GM12891 (cell line): ENCODE measurements around the gene MAPK11.

Experiments
- DNase-seq: peaks from one replicate; pipeline ENCODE4 v3.0.0; 2011; ENCODE audit warnings: low spot score; ENCODE audit not compliant: insufficient read length
- FAIRE-seq: peaks from 2 replicates; lab custom pipeline; 2011; peaks lifted over from hg19 to GRCh38; lab: Jason Lieb, UNC
- PAX5 ChIP-seq: IDR thresholded peaks from 2 replicates; pipeline ENCODE4 v1.6.1; 2011; ENCODE audit warnings: low read length, moderate library complexity, mild to moderate bottlenecking; ENCODE audit not compliant: insufficient read depth, severe bottlenecking
- POLR2A ChIP-seq: IDR thresholded peaks from 2 replicates; pipeline ENCODE4 v1.6.1; 2011; ENCODE audit warnings: low read depth, low read length, control low read depth
- POLR2AphosphoS5 ChIP-seq: IDR thresholded peaks from 2 replicates; pipeline ENCODE4 v1.6.1; 2011; ENCODE audit warnings: low read depth, low read length, control low read depth
- POU2F2 ChIP-seq: IDR thresholded peaks from 2 replicates; pipeline ENCODE4 v1.6.1; 2011; ENCODE audit warnings: low read depth, mild to moderate bottlenecking, control low read depth, low read length, moderate library complexity
- SPI1 ChIP-seq: IDR thresholded peaks from 2 replicates; pipeline ENCODE4 v1.6.1; 2011; ENCODE audit warnings: low read depth, low read length, control low read depth
- TAF1 ChIP-seq: IDR thresholded peaks from 2 replicates; pipeline ENCODE4 v1.6.1; 2011; ENCODE audit warnings: low read depth, low read length, control low read depth

MAPK11 gene

GRCh38 chr22:50271519-50271970 is 1.4 kb upstream of the MAPK11 start:
- FAIRE-seq, result peak; percentile 70
- no peak for TF ChIP-seq PAX5
- TF ChIP-seq POU2F2, result no peak
- TF ChIP-seq POLR2A, result no peak
- no peak for TF ChIP-seq TAF1
- no peak for TF ChIP-seq SPI1
- TF ChIP-seq POLR2AphosphoS5, result no peak
- peak; percentile 83 for DNase-seq

DNA sequence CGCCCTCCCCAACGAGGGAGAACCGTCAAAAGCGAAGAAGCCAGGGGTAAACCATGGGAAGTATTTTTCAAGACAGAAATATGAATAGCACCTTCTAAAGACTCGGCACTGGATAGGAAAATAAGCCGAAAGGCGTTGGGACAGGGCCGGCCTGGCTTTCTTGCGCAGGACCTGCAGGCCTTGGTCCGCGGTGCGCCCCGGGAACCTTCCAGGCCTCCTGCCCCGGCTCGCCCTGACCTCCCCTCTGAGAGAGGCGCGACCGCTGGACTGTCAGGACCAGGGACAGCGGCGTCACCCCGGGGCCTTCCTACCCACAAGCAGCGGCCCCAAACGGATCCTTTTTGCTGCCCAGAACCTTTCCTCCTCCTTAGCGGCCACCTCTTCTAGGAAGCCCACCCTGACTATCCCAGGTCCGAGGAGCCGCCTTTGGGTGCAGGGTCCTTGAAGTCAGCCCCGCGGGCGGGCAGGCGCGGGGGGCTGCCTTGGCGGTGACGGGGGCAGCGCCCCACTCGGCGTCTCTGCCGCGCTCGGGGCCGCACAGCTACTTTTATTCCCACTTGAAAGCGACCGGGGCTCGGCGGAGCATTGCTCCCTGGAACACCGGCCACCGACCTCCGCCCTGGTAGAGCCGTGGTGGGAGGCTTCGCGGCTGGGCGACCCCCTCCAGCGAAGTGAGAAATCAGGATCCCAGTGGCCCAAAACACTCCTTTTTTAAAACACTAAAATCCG is 650 bp upstream of the MAPK11 start:
- DNase-seq, result peak; percentile 73
- TF ChIP-seq POLR2A, result no peak
- no peak for TF ChIP-seq PAX5
- no peak for TF ChIP-seq SPI1
- TF ChIP-seq POU2F2, result no peak
- no peak for TF ChIP-seq POLR2AphosphoS5
- TF ChIP-seq TAF1, result no peak

GRCh38 chr22:50269573-50269969 is 609 bp downstream of the MAPK11 start:
- TF ChIP-seq POU2F2 (no peak), POLR2AphosphoS5 (no peak), SPI1 (no peak), TAF1 (no peak), PAX5 (no peak), POLR2A (no peak)
- DNase-seq (no peak), FAIRE-seq (no peak)

More for the DNA sequence above, 650 bp upstream of the MAPK11 start:
- FAIRE-seq, result peak; percentile 71

- TF ChIP-seq TAF1, result no peak
- no peak for TF ChIP-seq POU2F2
- TF ChIP-seq PAX5, result no peak
- TF ChIP-seq POLR2A, result no peak
- TF ChIP-seq SPI1, result no peak
- no peak for TF ChIP-seq POLR2AphosphoS5
- DNase-seq, result no peak
- no peak for FAIRE-seq
Observed at GRCh38 chr22:50268655-50269113, 1.5 kb downstream of the MAPK11 start.

DNA sequence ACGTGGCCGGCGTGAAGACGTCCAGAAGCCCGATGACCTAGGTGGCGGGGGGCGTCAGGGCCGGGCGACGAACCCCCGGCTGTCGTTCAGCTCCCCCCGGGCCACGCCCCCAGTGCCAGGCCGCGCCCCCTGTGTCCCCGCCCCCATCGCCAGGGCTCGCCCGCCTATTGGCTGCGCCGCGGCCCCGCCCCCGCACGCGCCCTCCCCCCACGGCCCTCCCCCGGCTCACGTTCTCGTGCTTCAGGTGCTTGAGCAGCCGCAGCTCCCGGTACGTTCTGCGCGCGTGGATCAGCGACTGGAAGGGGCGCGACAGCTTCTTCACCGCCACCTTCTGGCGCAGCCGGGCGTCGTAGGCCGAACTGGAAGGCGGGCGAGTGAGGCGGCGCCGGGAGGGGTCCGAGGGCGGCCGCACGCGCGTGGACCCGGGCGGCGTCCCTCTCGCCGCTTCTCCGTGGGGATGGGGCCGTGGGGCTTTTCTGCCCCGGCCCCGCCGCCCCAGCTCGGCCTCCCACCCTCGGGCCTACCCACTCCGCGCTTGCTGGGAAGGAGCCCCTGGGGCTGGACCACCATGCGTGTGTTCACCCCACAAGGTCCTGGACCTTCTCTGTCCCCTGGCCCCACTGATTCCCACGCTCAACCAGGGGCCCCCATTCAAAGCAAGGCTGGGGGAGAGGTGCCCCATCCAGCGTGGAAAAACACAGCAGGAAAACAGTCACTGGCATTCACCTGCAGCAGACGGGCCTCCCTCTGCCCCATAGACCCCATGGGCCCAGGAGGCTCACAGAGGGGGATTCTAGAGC is 2.4 kb downstream of the MAPK11 start:
- DNase-seq (peak; percentile 83), FAIRE-seq (peak; percentile 81)
- TF ChIP-seq POLR2AphosphoS5, result no peak
- TF ChIP-seq POLR2A, result no peak
- no peak for TF ChIP-seq POU2F2
- TF ChIP-seq PAX5, result no peak
- TF ChIP-seq TAF1, result no peak
- TF ChIP-seq SPI1, result no peak

DNA sequence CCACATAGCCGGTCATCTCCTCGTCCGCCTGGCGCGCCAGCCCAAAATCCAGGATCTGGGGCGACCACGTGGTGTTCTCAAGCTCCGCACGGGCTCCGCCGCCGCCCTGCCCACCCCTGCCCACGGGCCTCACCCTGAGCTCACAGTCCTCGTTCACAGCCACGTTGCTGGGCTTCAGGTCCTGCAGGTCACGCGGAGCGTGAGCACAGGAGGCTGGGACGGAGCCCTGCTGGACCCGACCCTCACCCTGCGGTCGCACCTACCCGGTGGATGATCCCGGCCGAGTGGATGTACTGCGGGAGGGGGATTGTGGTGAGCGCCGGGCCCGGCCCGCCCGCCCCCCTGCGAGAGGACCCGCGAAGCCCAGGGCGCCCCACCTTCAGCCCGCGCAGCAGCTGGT is 3.2 kb downstream of the MAPK11 start:
- no peak for DNase-seq
- TF ChIP-seq TAF1 (no peak), SPI1 (no peak), POLR2AphosphoS5 (no peak), POU2F2 (no peak), POLR2A (no peak)
- FAIRE-seq, result no peak

- FAIRE-seq, result no peak
- TF ChIP-seq PAX5 (no peak), POLR2AphosphoS5 (no peak), TAF1 (no peak), SPI1 (no peak), POLR2A (no peak), POU2F2 (no peak)
- DNase-seq, result no peak
Observed at GRCh38 chr22:50264946-50265669, 5.1 kb downstream of the MAPK11 start.

- no peak for DNase-seq
- FAIRE-seq, result no peak
- TF ChIP-seq POU2F2 (no peak), SPI1 (no peak), TAF1 (no peak), PAX5 (no peak), POLR2A (no peak), POLR2AphosphoS5 (no peak)
Observed at GRCh38 chr22:50264104-50264745, 6.0 kb downstream of the MAPK11 start.
